Stromal cell of bone marrow (primary cell): Measurements from ENCODE around the gene E2F6.

ENCODE experiments used
- DNase-seq: peaks from one replicate; pipeline ENCODE4 v3.0.0-alpha.2; 2012; ENCODE audit warnings: low read depth

E2F6 gene

DNA sequence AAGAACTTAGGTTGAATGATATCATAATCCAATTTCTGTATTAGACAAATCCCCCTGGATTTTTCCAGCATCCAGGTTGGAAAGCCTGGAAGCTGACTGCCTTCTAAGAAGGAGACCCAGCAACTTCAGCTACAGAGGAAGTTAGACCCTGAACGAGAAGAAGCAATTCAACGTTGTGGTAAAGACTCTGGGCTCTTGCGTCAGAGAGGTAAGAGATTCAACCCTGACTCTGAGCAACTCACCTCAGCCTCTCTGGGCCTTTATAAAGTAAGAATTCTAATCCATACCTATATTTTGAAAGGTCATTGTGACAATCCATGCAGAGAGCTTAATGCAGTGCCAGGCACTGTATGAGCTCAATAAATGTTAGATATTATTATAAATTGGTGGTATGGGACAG lies 9.7 kb downstream of the E2F6 start:
- DNase-seq, result no peak

DNA sequence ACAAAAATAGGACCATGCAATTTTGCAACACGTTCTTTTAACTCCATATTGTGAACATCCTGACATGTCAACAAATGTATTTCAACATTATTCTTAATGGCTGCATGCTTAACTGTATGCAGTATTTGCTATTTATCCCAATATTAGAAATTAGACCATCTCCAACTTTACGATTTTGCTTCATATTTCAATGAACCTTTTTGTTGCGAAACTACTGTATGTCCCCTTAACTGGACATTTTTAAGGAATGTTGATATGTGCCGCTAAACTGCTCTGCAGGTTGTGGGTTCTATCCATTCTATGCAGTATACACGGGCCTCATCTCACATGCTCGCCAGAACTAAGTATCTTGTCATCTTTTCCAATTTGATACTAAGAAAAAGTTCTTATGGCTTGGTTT lies 11.1 kb downstream of the E2F6 start:
- no peak for DNase-seq

DNA sequence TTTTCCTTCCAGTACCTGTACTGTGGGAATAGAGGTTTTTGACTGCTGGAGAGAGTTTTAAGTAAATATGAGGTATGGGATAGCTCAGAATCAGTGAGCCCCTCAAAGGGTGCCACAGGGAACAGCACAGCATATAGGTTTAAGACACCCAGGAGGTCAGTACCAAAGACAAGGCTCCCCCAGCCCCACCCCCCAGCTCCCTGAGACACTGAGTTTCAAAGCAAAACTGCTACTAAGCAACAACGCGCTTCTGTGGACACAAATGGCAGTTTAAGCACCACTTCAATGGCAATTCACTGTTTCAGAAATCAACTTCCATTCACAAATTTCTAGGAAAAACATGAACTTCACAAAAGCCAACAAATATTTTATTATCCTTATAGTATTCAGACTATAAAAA lies 15.2 kb downstream of the E2F6 start:
- DNase-seq, result no peak

DNA sequence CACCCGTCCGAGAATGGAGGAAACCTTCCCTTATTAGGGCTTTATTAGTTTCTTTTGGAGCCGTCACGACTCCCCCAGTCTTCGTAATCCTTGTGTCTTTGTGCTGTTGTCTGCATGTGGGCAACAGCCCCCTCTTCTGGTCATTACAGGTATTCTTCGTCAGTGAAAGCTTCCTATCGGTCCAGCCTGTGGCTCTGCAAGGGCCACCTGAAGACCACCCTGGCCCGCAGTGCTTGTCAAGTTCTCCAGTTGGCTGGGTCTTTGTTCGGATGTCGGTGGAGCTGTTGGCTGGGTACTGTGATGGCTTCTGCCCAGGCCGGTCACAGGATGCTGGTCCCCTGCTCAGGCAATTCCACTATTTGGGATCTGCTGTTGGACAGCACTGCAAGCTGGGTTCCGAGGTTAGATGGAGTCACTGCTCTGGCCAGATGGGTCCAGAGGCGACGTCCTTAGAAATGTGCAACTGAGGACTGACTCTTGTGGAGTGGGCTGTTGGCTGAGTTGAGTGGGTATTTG lies 19.2 kb downstream of the E2F6 start:
- DNase-seq, result peak; percentile 43

DNA sequence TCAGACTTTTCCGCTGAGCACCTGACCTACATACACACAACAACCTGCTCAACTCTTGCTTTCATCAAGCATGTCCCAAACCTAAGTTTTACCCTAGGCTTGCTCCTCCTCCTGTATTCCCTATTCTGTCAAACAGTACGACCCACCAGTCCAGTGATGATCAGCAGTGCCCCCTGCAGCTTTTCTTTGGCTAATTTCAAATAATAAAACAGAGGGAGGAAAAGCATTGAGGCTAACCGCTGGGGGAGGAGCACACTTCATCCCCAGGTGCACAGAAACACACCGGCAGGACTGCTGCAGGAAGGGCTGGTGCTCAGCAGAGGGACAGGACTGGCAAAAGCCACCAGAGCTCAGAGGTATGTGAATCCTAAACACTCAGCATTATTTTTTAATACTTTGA lies 21.2 kb downstream of the E2F6 start:
- no peak for DNase-seq

DNA sequence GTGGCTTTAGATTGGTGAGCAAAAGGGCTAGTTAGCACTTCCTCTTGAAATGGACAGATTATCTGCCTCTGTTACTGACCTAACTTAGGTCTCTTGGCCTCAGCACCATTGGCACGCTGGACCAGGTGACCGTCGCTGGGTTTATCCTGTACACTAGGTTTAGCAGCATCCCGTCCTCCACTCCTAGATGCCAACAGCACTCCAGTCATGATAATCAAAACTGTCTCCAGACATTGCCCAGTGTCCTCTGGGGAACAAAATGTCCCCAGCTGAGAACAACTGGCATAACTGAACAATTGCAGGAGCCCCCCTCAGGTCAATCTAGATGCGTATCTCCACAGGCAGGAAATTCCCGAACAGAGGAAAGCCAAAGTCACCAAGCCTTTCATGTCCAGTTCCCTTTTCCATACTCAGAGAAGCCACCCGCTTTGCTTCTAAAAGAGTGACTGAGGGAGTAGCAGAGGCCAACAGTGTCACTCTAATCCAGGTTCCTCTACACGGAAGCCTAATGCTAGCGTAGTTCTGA lies 27.3 kb downstream of the E2F6 start:
- DNase-seq, result no peak

DNA sequence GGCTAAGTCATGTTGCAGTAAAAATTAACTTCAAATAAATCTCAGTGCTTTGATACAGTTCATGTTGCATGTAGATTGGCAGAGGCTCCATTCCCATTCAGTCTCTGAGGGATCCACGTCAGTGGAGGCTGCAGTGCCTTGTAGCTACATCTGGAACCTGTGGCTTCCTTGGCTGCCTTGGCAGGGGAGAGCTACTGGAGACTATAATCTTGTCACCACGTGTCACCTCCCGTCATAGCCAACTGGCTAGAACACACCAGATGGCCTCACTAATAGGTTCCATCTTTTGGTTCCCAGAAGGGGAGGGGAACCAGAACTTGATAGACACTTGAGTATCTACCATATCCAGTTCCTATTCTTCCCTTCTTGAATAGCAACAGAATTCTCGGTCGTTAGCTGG lies 28.4 kb downstream of the E2F6 start:
- DNase-seq, result no peak

DNA sequence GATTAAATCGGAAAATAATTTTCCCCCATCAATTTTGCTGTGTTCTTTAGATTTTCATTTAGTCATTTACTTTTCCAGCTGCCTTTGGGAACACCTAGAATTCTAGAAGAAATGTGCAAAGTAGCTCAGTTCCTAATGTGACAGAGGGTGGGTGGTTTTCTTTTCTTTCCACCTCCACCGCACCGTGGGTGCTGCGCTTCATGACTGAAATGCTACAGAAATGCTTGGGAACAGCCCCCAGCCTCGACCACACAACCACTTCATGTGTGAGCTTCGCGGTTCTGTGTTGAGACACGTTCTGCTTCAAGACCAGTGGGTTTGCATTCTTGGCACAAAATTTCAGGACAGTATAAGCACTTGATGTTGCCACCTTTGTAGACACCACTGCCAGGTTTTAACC lies 30.9 kb downstream of the E2F6 start:
- no peak for DNase-seq

DNA sequence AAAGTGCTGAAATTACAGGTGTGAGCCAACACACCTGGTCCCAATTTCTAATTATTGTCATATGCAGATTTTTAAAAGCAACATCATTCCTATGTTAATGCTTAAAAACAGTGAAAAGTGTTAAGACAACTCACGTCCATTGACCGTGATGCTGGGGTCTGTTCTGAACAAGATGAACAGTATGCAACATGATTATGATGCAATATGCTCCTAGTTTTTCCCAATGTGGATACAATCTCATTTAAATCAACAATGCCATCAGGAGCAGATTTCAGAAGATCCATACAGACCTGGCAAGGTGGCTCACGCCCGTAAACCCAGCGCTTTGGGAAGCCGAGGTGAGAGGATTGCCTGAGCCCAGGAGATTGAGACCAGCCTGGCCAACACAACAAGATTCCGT lies 31.5 kb downstream of the E2F6 start:
- no peak for DNase-seq

DNA sequence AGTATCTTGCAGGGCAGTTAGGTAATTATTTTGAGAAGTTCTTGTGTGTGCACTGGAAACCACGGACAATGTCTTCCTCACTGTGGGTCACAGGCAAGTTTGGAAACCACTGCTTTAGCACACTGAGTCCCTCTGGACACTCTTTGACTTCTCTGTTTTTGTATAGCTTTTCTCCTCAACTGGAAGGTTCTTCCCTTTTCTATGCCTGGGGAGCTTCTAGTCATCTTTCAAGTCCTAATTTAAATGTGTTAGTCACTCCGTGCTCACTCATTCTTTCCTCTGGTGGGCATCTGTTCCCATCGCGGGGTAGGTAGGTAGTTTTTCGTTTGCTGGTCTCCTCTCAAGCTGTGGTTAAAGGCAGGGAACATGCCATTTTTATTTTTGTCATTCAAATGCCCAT lies 32.1 kb downstream of the E2F6 start:
- DNase-seq, result no peak

DNA sequence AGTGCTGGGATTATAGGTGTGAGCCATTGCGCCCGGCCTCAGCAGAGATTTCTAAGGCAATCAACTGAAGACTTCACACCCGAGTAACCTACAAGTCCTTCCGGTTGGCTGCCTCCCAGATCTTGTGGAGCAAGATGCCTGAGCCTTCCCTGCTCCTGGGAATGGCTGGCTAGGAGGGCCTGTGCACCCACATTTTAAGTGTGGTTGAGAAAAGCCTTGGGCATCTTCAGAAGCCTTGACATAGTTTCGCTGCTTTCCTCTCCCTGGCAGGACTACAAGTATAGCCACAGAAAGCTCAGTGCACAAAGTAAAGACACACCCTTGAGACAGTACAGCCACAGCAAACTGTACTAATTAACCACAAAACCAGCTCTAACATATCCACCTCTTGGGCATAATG lies 35.2 kb downstream of the E2F6 start:
- no peak for DNase-seq

DNA sequence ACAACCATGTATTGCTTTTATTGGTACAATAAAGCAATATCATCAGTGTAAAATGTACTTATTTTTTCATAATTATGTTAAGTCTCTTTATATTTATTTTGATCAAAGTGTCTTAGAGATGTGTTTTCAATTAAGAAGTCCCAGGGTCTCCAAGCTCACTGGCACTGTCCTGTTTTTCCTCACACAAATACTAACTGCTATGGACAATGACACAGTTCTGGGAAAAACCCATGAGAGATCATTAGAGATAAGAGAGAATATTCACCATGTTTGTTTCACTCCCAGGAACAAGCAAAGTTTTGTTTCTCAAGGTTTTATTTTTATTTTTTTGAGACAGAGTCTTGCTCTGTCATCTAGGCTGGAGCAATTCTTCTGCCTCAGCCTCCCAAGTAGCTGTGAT lies 38.7 kb downstream of the E2F6 start:
- DNase-seq, result no peak

DNA sequence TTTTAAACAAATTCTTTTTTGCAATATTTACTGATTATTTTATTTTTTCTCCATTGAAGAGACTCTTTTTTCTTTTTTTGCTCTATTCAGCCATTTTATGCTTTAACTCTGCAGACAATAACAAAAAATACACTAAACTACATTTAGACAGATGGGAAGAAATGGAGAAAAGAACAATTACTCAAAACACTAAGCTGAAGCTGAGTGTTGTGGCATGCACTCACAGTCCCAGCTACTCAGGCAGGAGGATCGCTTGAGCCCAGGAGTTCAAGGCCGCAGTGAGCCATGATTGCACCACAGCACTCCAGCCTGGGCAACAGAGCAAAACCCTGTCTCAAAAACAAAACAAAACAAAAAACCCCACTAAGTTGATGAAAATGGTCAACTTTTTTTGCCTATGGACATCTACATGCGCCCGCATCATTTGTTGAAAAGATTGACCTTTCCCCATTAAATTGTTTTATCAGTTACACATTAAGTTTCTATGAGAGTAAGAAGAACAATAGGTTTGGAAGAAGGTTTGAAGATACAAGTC lies 43.0 kb downstream of the E2F6 start:
- DNase-seq, result no peak

DNA sequence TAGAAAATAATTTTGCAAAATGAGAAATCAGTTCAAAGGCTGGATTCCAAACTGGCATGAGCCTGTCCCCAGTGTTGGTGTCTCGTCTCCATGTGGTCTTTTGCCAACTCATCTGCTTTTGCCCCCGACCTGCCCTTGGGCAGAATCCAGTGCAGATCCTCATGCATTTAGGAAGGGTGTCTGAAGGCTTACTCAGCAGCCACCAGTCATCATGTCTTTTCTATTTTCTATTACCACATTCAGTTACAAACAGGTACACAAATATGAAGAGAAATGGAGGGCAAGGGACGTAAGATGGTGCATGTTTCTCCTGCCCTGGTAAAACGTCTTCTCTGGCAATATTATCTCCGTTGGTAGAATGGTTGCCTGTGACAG lies 43.5 kb downstream of the E2F6 start:
- DNase-seq, result no peak

DNA sequence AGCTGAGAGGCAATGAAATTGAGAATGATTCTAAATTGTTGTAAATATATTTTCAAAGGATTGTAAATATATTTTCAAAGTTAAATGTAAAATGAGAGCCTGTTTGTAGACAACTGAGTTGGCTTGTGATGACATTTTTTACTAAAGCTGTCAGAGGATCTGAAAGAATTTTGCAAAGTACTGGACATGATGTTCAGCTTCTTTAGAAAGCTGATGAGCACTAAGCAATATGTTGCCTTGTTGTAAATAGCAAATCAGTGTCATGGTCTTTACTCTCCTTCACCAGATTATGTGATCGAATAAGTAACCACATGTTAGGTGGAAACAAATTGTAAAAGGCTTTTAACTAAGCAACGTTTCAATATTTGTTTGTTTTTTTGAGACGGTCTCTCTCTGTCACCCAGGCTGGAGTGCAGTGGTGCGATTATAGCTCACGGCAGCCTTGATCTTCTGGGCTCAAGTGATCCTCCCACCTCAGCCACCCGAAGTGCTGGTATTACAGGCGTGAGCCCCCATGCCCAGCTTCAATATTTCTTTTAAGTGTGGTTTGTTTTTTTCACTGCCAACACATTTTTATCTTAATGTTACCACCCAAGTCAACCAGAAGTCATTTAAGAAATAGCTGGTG lies 44.0 kb downstream of the E2F6 start:
- no peak for DNase-seq

DNA sequence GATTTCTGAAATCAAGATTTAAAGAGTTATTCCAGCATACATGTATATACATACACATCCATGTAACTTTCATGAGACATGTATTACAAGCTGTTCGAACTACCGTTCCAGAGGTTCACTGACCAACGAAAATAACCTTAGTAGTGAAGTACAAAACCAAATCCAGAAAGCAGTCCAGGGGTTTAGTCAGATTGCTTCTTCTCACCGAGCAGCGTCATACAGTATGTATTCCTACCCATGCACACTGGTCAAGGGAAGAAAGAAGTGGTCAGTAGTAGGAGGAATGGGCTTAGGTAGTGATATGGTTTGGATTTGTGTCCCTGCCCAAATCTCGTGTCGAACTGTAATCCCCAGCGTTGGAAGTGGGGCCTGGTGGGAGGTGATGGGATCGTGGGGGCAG lies 45.3 kb downstream of the E2F6 start:
- no peak for DNase-seq

DNA sequence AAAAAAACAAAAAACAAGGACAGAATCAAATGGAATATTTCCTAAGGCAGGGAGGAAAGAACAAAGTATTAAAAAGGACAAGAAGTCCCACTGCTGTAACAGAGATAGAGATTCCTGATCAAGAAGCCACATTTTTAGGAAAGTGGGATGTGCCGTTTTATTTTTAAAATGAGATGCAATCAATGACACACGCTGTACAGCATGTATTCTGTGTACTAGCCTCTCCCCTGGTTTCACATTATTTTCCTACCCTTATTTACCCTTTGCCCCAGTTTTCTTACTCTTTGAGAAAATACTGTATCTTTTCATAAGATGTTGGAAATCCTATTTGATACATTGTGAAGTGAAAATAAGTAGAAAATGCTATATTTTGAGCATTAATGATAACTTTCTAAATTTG lies 45.8 kb downstream of the E2F6 start:
- no peak for DNase-seq

DNA sequence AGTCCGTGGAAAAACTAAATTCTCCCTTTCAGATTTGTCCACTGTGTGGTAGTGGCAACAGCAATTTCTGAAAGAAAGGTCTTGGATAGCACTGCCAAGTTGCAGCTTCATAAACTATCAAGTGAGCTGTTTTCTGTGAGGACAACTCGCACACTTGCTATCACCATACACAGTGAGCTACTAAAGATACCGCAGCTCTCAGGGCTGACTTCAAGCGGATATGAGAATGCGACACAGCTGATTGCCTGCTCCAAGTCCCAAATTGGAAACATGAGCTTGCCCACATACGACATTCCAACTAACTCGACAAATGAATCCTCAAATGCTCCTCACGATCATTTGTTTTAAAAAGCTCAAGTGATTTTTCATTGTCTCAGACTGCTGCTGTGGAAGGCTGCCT lies 46.2 kb downstream of the E2F6 start:
- DNase-seq, result no peak

DNA sequence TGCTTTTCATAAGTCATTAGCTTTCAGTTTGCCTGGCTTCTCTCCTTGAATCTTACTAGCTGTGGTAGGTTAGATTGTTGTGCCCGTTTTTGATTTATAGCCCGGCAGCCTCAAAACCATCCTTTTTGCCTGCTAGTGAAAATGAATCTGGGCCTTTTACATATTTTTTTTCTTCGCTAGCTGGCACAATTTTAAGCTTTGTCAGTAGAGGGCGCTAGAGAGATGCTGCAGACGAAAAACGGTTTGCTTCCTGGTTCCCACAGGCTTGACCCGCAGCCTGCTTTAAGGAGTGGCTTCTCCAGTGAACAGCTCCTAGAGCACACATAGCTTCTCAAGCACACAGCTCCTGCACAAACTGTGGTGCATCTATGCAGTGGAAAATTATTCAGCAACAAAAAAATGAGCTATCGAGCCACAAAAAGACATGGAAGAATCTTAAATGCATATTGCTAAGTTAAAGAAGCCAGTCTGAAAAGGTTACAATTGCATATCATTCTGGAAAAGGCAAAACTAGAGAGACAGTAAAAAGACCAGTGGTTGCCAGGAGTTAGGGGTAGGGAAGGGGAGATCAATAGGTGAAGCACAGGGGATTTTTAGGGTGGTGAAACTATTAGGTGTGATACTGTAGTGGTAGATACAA lies 47.9 kb downstream of the E2F6 start:
- DNase-seq, result no peak

DNA sequence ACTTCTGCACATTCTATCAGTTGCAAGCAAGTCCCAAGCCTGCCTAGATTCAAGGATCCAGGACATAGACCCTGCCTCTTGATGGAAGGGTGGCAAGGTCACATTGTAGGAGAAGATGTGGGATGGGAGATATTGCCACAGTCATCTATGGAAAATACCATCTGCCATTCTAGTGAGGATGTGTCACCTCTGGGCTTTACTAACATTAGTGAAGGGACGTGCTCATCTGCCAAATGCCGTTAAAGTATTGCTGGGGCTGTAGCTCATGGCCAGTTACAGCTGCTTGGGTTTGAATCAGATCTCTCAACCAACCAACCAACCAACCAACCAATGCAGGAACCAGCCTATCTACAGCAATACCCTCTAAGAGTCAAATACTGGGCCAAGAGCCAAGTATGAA lies 49.0 kb downstream of the E2F6 start:
- DNase-seq, result no peak

DNA sequence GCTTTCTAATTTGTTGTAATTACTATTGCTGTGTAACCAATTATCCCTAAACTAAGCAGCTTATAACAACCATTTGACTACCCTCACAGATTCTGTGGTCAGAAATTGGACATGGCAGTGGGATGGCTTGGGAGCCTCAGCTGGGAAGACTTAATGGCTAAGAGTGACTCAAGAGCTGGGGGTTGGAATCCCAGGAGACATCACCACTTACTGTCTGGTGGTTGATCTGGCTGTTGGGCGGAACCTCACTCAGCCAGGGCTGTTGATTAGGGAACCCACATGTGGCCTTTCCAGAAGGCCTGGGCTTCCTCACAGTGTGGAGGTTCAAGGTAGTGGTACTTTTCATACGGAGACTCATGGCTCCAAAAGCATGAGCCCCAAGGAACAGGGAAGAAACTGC lies 49.8 kb downstream of the E2F6 start:
- DNase-seq, result no peak

DNA sequence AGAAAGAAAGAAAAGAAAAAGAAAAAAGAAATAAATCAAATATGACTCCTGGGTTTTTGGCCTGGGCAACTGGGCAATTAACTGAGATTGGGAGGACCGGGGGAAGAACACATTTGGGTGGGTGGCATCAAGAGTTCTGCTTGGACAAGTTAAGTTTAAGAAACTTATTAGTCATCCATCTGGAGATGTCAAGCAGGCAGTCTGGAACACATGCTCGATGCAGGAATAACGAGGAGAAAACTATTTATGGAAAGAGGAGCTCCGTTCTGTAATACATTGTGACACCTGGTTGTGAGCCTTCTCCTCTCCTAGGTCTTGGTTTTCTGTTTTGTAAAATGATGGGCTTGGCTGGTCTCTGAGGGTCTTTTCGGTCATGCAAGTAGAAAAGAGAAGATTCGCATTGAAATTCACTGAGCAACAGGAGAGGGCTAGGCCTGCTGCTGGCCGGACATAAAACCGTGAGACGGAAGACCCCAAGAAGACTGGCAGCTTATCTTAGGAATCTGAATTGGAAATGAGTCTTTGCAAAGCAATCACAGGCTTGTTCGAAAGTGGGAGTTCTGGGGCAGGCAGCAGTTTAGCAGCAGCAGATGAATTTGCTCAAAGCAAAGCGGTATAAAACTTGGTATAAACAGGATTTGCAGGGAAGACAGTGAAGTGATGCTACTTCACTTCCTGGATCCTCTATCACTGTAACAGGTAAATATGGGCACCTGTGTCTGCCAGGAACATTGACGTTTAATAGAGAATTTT lies 51.4 kb downstream of the E2F6 start:
- no peak for DNase-seq

DNA sequence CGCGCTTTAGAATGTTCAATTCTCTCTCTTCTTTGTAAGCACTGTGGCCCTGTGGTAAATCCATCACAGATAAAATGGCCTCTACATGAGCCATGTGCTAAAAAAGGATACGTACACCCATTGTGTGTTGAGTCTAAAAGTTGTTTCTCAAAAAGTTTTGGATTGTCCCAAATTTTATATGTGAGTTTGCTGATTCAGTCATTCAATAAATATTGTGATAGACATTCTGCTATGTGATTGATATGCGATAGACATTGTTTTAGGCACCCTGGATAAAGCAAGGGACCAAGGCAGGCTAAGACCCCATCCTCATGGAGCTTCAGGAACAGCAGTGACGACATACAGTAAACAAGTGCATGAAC lies 53.5 kb downstream of the E2F6 start:
- DNase-seq, result no peak
